Measurements from ENCODE around the gene SEMA5A. TPM values are rescaled to one million over a fixed set of nuclear protein-coding genes. Genes with fewer than 3 reads are reported as not detected.

Gene SEMA5A
- total and polyA plus RNA-seq, 2 of the 8 experiments (the other 6 are each of a cell fraction or from before 2014, with no cell fraction given) = 5.3 to 8.9 TPM

DNA sequence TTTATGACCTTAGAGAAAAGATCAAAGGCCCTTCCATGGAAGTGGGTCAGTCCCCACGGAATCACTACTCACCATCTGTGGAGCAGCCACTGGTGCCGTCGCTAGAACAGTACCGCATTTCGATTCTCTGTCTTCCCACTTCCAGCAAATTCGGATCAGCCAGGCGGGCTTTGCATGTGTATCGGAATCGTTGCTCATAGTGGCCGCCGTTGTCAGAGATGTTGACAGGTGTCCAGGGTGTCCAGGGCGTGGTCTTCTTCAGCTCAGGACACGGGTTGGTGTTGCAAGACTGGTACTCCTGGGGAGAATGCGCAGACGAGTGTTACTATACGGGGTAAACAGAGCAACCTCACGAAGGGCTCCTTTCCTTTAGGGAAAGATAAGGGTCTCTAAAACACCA, 479.5 kb downstream of the SEMA5A start:
- H2AK5ac ChIP-seq (ENCODE audit: low read depth, low read length) = no peak overlapping the region
- no peak overlapping the region for H3K27ac ChIP-seq (ENCODE audit: low read depth, low read length)
- H3K18ac ChIP-seq (ENCODE audit: extremely low read depth, low read length) = no peak overlapping the region
- H3K14ac ChIP-seq (ENCODE audit: insufficient read length) = no peak overlapping the region
- no peak overlapping the region for H3K56ac ChIP-seq (replicated peaks; ENCODE audit: insufficient read length, low read depth, low read length)
- H3K9ac ChIP-seq (replicated peaks in 1 of 4; ENCODE audit: extremely low read depth in 1 of 4, low read depth in 3 of 4, low read length in 3 of 4) = no peak overlapping the region
- 95% methylated on average over 17 of the region's 17 CpGs; no CpG with 5 or more reads in 1 of the 2 experiments for WGBS, 2 experiments (ENCODE audit: extremely low coverage in 1 of 2, insufficient coverage in 1 of 2, insufficient read length in 1 of 2, insufficient replicate concordance in 2 of 2, low coverage in 1 of 2, low lambda C conversion rate in 2 of 2, missing lambda C conversion rate in 1 of 2)
- ChIA-PET POLR2A (ENCODE audit: partially characterized antibody) (no interaction called here), CTCF (ENCODE audit: partially characterized antibody) (no interaction called here)
- H3K79me2 ChIP-seq (ENCODE audit: control insufficient read depth in 1 of 2, insufficient read depth in 2 of 2, low read length in 2 of 2) = no peaks in the 10 kb centered on the region
- H2BK12ac ChIP-seq (ENCODE audit: low read depth, low read length) = no peak overlapping the region
- FAIRE-seq (no peak), DNase-seq (ENCODE audit: low read depth in 1 of 2, low spot score in 2 of 2) (no peak)
- no peak overlapping the region for H4K8ac ChIP-seq (ENCODE audit: extremely low read depth, insufficient read depth, low read length)
- H3K4me2 ChIP-seq (ENCODE audit: insufficient read depth in 1 of 2, low read depth in 2 of 2, low read length in 2 of 2) = no peak overlapping the region
- no peaks in the 10 kb centered on the region for H3K9me3 ChIP-seq (ENCODE audit: insufficient read depth in 2 of 2, low read depth in 1 of 2, low read length in 1 of 2)
- no peaks in the 10 kb centered on the region for H3K27me3 ChIP-seq (replicated peaks in 1 of 4; ENCODE audit: control insufficient read depth in 3 of 4, extremely low read depth in 1 of 4, insufficient read depth in 3 of 4, low read length in 3 of 4)
- no peak overlapping the region for H2BK5ac ChIP-seq (ENCODE audit: low read depth, low read length)
- no peak overlapping the region for H4K5ac ChIP-seq (ENCODE audit: insufficient read length, low read depth, low read length)
- no peak overlapping the region for H2BK20ac ChIP-seq (ENCODE audit: low read length)
- H2BK15ac ChIP-seq (ENCODE audit: low read length) = no peak overlapping the region
- H3K23me2 ChIP-seq (ENCODE audit: low read depth, low read length) = no peaks in the 10 kb centered on the region
- no peak overlapping the region for H3K4me3 ChIP-seq (ENCODE audit: extremely low read depth in 1 of 4, insufficient read depth in 2 of 4, low read depth in 3 of 4, low read length in 4 of 4)
- no peaks in the 10 kb centered on the region; a peak in 1 of 8 replicates for H3K36me3 ChIP-seq (ENCODE audit: control insufficient read depth in 2 of 4, insufficient read depth in 4 of 4, low read length in 3 of 4)
- no peaks in the 10 kb centered on the region for H3K79me1 ChIP-seq (ENCODE audit: low read depth, low read length)
- H3K4me1 ChIP-seq (replicated peaks in 1 of 4; ENCODE audit: control insufficient read depth in 3 of 4, insufficient read depth in 4 of 4, low read length in 3 of 4) = no peaks in the 10 kb centered on the region
- no peak overlapping the region for H3K4ac ChIP-seq (replicated peaks; ENCODE audit: insufficient read length, low read depth, low read length)
- no peak overlapping the region for H2AFZ ChIP-seq (ENCODE audit: low read length)
- no peaks in the 10 kb centered on the region for H4K20me1 ChIP-seq (replicated peaks in 1 of 2; ENCODE audit: control insufficient read depth in 1 of 2, insufficient read depth in 2 of 2, low read length in 2 of 2)
- no peak overlapping the region for H2BK120ac ChIP-seq (replicated peaks; ENCODE audit: low read depth, low read length)
- H3K23ac ChIP-seq (ENCODE audit: insufficient read length) = no peak overlapping the region
- no peak overlapping the region for H4K91ac ChIP-seq (replicated peaks; ENCODE audit: insufficient read length, low read length)
- TF ChIP-seq GTF2F1 (IDR thresholded peaks at IDR 0.05; ENCODE audit: borderline replicate concordance, low read depth, low read length) = no peak

Measured in H1 (cell line).